ENCODE data around the gene BPIFB1. TPM values are rescaled to one million over a fixed set of nuclear protein-coding genes. Genes with fewer than 3 reads are reported as not detected.

BPIFB1 gene
- total and polyA plus RNA-seq, 9 of the 15 experiments (the other 6 are each of a cell fraction or from before 2014, with no cell fraction given) = not detected

- TF ChIP-seq, protein P1, sequence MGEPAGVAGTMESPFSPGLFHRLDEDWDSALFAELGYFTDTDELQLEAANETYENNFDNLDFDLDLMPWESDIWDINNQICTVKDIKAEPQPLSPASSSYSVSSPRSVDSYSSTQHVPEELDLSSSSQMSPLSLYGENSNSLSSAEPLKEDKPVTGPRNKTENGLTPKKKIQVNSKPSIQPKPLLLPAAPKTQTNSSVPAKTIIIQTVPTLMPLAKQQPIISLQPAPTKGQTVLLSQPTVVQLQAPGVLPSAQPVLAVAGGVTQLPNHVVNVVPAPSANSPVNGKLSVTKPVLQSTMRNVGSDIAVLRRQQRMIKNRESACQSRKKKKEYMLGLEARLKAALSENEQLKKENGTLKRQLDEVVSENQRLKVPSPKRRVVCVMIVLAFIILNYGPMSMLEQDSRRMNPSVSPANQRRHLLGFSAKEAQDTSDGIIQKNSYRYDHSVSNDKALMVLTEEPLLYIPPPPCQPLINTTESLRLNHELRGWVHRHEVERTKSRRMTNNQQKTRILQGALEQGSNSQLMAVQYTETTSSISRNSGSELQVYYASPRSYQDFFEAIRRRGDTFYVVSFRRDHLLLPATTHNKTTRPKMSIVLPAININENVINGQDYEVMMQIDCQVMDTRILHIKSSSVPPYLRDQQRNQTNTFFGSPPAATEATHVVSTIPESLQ (CRISPR knock-in tag; IDR thresholded peaks at IDR 0.05) = no peak
- no peak for TF ChIP-seq ZNF311 (CRISPR knock-in tag; IDR thresholded peaks at IDR 0.05)
- TF ChIP-seq JUND (IDR thresholded peaks at IDR 0.05; ENCODE audit: borderline replicate concordance, low read depth, low read length) = no peak
- TF ChIP-seq JUND (tag; IDR thresholded peaks at IDR 0.05; ENCODE audit: borderline replicate concordance, low read depth, low read length) = no peak
Measured at GRCh38 chr20:33246077-33246476, 36.9 kb upstream of the BPIFB1 start (continued).

- Histone ChIP-seq H3K9me3 (replicated peaks; ENCODE audit: control insufficient read depth, insufficient read depth, low read depth, low read length) (no peaks in the 10 kb centered on the region), H3K27ac (ENCODE audit: extremely low read depth, low read depth, low read length) (no peak overlapping the region), H3K4me1 (replicated peaks in 1 of 2; ENCODE audit: control insufficient read depth in 2 of 2, insufficient read depth in 2 of 2, low read length in 2 of 2) (no peaks in the 10 kb centered on the region), H3K9me1 (ENCODE audit: control insufficient read depth, insufficient read depth, low read length) (no peaks in the 10 kb centered on the region), H2AFZ (ENCODE audit: low read depth, low read length) (no peak overlapping the region), H3K36me3 (ENCODE audit: control insufficient read depth, insufficient read depth, low read length) (no peaks in the 10 kb centered on the region), H3K9ac (ENCODE audit: insufficient read depth in 1 of 2, low read depth in 2 of 2, low read length in 2 of 2) (no peak overlapping the region), H3K27me3 (ENCODE audit: control insufficient read depth in 2 of 2, insufficient read depth in 2 of 2, low read length in 2 of 2) (no peaks in the 10 kb centered on the region), H4K20me1 (replicated peaks; ENCODE audit: control insufficient read depth, insufficient read depth, low read length) (no peaks in the 10 kb centered on the region), H3K4me3 (no peak overlapping the region), H3K79me2 (ENCODE audit: control insufficient read depth, insufficient read depth, low read length) (no peaks in the 10 kb centered on the region), H3K4me2 (ENCODE audit: insufficient read depth, low read length) (no peak overlapping the region)
- FAIRE-seq = no peak
- no TSS peak for BruUV-seq (replicated peaks)
- intact Hi-C loops (cut with micrococcal nuclease) = no loop called here
- ATAC-seq = no peak
- in situ Hi-C loops (cut with MboI) = no loop called here
- DNase-seq (ENCODE audit: extremely low read depth in 1 of 4, low spot score in 3 of 4) = no peak
- WGBS (ENCODE audit: insufficient coverage, low coverage, missing lambda C conversion rate) = 0% methylated on average over 1 of the region's 1 CpG
- CTCF ChIA-PET (ENCODE audit: low intra/inter-chr PET ratio) = no interaction called here
- POLR2A ChIA-PET = interaction anchor here (1.1 to 2.0 kb wide), 2 partner anchors 10 to 13 kb away, joined by 3 to 7 read pairs; no protein-coding TSS in a partner anchor
- no peak for TF ChIP-seq POLR3A (IDR thresholded peaks at IDR 0.05; ENCODE audit: borderline replicate concordance, extremely low read depth, insufficient read depth, insufficient read length)
- no peak for TF ChIP-seq SRSF7 (optimal IDR thresholded peaks at IDR 0.05; ENCODE audit: low read depth, low read length)
- TF ChIP-seq, protein P2, sequence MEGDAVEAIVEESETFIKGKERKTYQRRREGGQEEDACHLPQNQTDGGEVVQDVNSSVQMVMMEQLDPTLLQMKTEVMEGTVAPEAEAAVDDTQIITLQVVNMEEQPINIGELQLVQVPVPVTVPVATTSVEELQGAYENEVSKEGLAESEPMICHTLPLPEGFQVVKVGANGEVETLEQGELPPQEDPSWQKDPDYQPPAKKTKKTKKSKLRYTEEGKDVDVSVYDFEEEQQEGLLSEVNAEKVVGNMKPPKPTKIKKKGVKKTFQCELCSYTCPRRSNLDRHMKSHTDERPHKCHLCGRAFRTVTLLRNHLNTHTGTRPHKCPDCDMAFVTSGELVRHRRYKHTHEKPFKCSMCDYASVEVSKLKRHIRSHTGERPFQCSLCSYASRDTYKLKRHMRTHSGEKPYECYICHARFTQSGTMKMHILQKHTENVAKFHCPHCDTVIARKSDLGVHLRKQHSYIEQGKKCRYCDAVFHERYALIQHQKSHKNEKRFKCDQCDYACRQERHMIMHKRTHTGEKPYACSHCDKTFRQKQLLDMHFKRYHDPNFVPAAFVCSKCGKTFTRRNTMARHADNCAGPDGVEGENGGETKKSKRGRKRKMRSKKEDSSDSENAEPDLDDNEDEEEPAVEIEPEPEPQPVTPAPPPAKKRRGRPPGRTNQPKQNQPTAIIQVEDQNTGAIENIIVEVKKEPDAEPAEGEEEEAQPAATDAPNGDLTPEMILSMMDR (IDR thresholded peaks at IDR 0.05 in 2 of 3, conservative IDR thresholded peaks at IDR 0.05 in 1 of 3; ENCODE audit: insufficient read depth in 2 of 3, low read depth in 1 of 3, low read length in 3 of 3) = 0 out of 6 replicates have a peak, but pooled peaks of 1 of the 3 experiments have one; percentile 4
Measured at GRCh38 chr20:33249456-33249855, 33.6 kb upstream of the BPIFB1 start.

All from K562 (cell line).